HEK293 (cell line): ENCODE measurements around the gene BANF2.

Source experiments
- CTCF ChIA-PET: fragments of 350-600 bp; formaldehyde crosslinking; extraction: SDS; loops from one replicate; lab custom pipeline; 2021; ENCODE audit warnings: antibody characterized with exemption; lab: Yijun Ruan, JAX
- POLR2A ChIA-PET: fragments of 300-600 bp; formaldehyde crosslinking; extraction: SDS; loops from one replicate; lab custom pipeline; 2020; ENCODE audit warnings: antibody characterized with exemption, inconsistent platforms; lab: Yijun Ruan, JAX
- H3K27ac ChIP-seq: fragments of 200-500 bp; sonication (Bioruptor generic); 2 replicates; pipeline ENCODE4 v1.5.1; 2014; ENCODE audit warnings: low read depth, low read length, control low read depth, inconsistent platforms; ENCODE audit errors: extremely low read depth
- H3K36me3 ChIP-seq, 2 experiments: fragments of 200-500 bp in 1 of 2; sonication (Bioruptor generic) in 1 of 2; 1 replicate in 1 of 2; 2 replicates in 1 of 2; pipeline ENCODE4 v1.5.1; 2014 to 2017; ENCODE audit warnings: inconsistent platforms in 2 of 2, low read length in 2 of 2; ENCODE audit not compliant: control insufficient read depth in 2 of 2, insufficient read depth in 1 of 2
- H3K4me1 ChIP-seq: fragments of 200-500 bp; sonication (Bioruptor generic); 2 replicates; pipeline ENCODE4 v1.5.1; 2014; ENCODE audit warnings: mild to moderate bottlenecking, low read length, inconsistent platforms; ENCODE audit not compliant: control insufficient read depth, insufficient read depth
- H3K4me3 ChIP-seq: 2 replicates; pipeline ENCODE4 v1.5.1; 2011; ENCODE audit warnings: low read depth, mild to moderate bottlenecking, control low read depth, low read length, moderate library complexity
- H3K9me3 ChIP-seq: fragments of 200-500 bp; sonication (Bioruptor generic); 2 replicates; pipeline ENCODE4 v1.5.1; 2014; ENCODE audit warnings: low read depth, low read length, inconsistent platforms; ENCODE audit not compliant: control insufficient read depth, insufficient read depth
- PRDM4 ChIP-seq: fragments of 450-650 bp; formaldehyde crosslinking; IDR thresholded peaks from 2 replicates; pipeline ENCODE4 v1.5.1; 2017; ENCODE audit warnings: missing biosample characterization, missing genetic modification characterization
- ZBTB11 ChIP-seq: fragments of 450-650 bp; formaldehyde crosslinking; conservative IDR thresholded peaks from 2 replicates; pipeline ENCODE4 v1.5.1; 2016; ENCODE audit warnings: low read depth, missing biosample characterization, missing genetic modification characterization
- ZBTB26 ChIP-seq: fragments of 450-650 bp; formaldehyde crosslinking; optimal IDR thresholded peaks from 2 replicates; pipeline ENCODE3; 2016; ENCODE audit warnings: missing biosample characterization, mild to moderate bottlenecking, missing genetic modification characterization
- ZBTB49 ChIP-seq: fragments of 450-650 bp; formaldehyde crosslinking; IDR thresholded peaks from 2 replicates; pipeline ENCODE4 v1.5.1; 2016; ENCODE audit warnings: missing biosample characterization, missing genetic modification characterization, low read depth
- ZBTB8A ChIP-seq: fragments of 450-650 bp; formaldehyde crosslinking; IDR thresholded peaks from 2 replicates; pipeline ENCODE4 v1.5.1; 2016; ENCODE audit warnings: missing biosample characterization, missing genetic modification characterization
- ZNF24 ChIP-seq: fragments of 450-650 bp; formaldehyde crosslinking; IDR thresholded peaks from 2 replicates; pipeline ENCODE4 v1.5.1; 2016; ENCODE audit warnings: missing biosample characterization, missing genetic modification characterization
- ZNF488 ChIP-seq: fragments of 450-650 bp; formaldehyde crosslinking; IDR thresholded peaks from 2 replicates; pipeline ENCODE4 v1.5.1; 2016; ENCODE audit warnings: missing biosample characterization, missing genetic modification characterization
- ZNF501 ChIP-seq: fragments of 450-650 bp; formaldehyde crosslinking; IDR thresholded peaks from 2 replicates; pipeline ENCODE4 v1.5.1; 2016; ENCODE audit warnings: missing biosample characterization, missing genetic modification characterization
- ZNF513 ChIP-seq: fragments of 450-650 bp; IDR thresholded peaks from 2 replicates; pipeline ENCODE4 v1.5.1; 2018; ENCODE audit warnings: missing biosample characterization, missing genetic modification characterization
- ZNF548 ChIP-seq: fragments of 450-650 bp; formaldehyde crosslinking; IDR thresholded peaks from 2 replicates; pipeline ENCODE4 v1.5.1; 2016; ENCODE audit warnings: missing biosample characterization, missing genetic modification characterization
- ZNF558 ChIP-seq: fragments of 450-650 bp; formaldehyde crosslinking; IDR thresholded peaks from 2 replicates; pipeline ENCODE4 v1.5.1; 2016; ENCODE audit warnings: missing biosample characterization, missing genetic modification characterization
- ZNF561 ChIP-seq: fragments of 450-650 bp; IDR thresholded peaks from 2 replicates; pipeline ENCODE4 v1.5.1; 2018; ENCODE audit warnings: missing biosample characterization, missing genetic modification characterization, borderline replicate concordance
- ZNF585B ChIP-seq: fragments of 450-650 bp; formaldehyde crosslinking; IDR thresholded peaks from 2 replicates; pipeline ENCODE4 v1.5.1; 2016; ENCODE audit warnings: missing biosample characterization, missing genetic modification characterization
- ZNF621 ChIP-seq: fragments of 450-650 bp; formaldehyde crosslinking; IDR thresholded peaks from 2 replicates; pipeline ENCODE4 v1.5.1; 2017; ENCODE audit warnings: missing biosample characterization, missing genetic modification characterization
- ZNF677 ChIP-seq: fragments of 450-650 bp; IDR thresholded peaks from 2 replicates; pipeline ENCODE4 v1.5.0; 2018; ENCODE audit warnings: missing biosample characterization, mild to moderate bottlenecking, missing genetic modification characterization, moderate library complexity
- ZNF785 ChIP-seq: fragments of 450-650 bp; formaldehyde crosslinking; IDR thresholded peaks from 2 replicates; pipeline ENCODE4 v1.5.1; 2016; ENCODE audit warnings: missing biosample characterization, missing genetic modification characterization
- ZSCAN4 ChIP-seq: fragments of 450-650 bp; formaldehyde crosslinking; IDR thresholded peaks from 2 replicates; pipeline ENCODE4 v1.5.1; 2017; ENCODE audit warnings: missing biosample characterization, missing genetic modification characterization

Gene BANF2

GRCh38 chr20:17662333-17663039 is 37.3 kb upstream of the BANF2 start (continued):
- TF ChIP-seq ZBTB26 (tag by site-specific recombination) (no peak), PRDM4 (tag by site-specific recombination) (no peak), ZNF501 (tag by site-specific recombination) (no peak), ZBTB8A (tag by site-specific recombination) (no peak), ZNF621 (no peak), ZNF513 (tag by site-specific recombination) (no peak), ZNF785 (tag by site-specific recombination) (no peak)

- peaks cover 0 to 24% of the 10 kb centered on the region in 2 experiments; a peak in 2 of 3 replicates for H3K36me3 ChIP-seq
- POLR2A ChIA-PET: no interaction called here
- TF ChIP-seq ZNF585B (tag by site-specific recombination) (no peak), ZNF24 (tag by site-specific recombination) (no peak), ZNF561 (tag by site-specific recombination) (no peak)
- no peaks in the 10 kb centered on the region for H3K4me1 ChIP-seq
- H3K4me3 ChIP-seq: no peak overlapping the region
- H3K9me3 ChIP-seq: no peaks in the 10 kb centered on the region
- CTCF ChIA-PET: no interaction called here
- H3K27ac ChIP-seq: no peak overlapping the region
Observed at GRCh38 chr20:17663040-17663399, 36.7 kb upstream of the BANF2 start.

- no peak overlapping the region for H3K27ac ChIP-seq
- H3K9me3 ChIP-seq: no peaks in the 10 kb centered on the region
- no peaks in the 10 kb centered on the region for H3K4me1 ChIP-seq
- no peak overlapping the region for H3K4me3 ChIP-seq
- ChIA-PET POLR2A (no interaction called here), CTCF (no interaction called here)
- peaks cover 0 to 19% of the 10 kb centered on the region in 2 experiments; a peak in 2 of 3 replicates for H3K36me3 ChIP-seq
- no peak for TF ChIP-seq ZNF558
- no peak for TF ChIP-seq ZBTB11 (tag by site-specific recombination)
- no peak for TF ChIP-seq ZNF488 (tag by site-specific recombination)
- no peak for TF ChIP-seq ZSCAN4 (tag by site-specific recombination)
- TF ChIP-seq ZBTB49: no peak
- TF ChIP-seq ZNF677: no peak
- no peak for TF ChIP-seq ZNF548
Observed at GRCh38 chr20:17663486-17663885, 36.3 kb upstream of the BANF2 start.
